PC-3 (cell line): ENCODE data around the gene MAPKAP1.

ENCODE experiments used
- EZH2 ChIP-seq: fragments of 300-600 bp; sonication (generic); IDR thresholded peaks from one replicate; pipeline ENCODE4 v1.6.1; 2017; ENCODE audit warnings: antibody characterized with exemption, mild to moderate bottlenecking, low read length; ENCODE audit not compliant: unreplicated experiment
- TF ChIP-seq, protein P1 (sequence below): fragments of 300-600 bp; sonication (generic); conservative IDR thresholded peaks from 2 replicates; pipeline ENCODE4 v1.5.1; 2017; ENCODE audit warnings: antibody characterized with exemption, low read depth, mild to moderate bottlenecking, low read length

DNA sequence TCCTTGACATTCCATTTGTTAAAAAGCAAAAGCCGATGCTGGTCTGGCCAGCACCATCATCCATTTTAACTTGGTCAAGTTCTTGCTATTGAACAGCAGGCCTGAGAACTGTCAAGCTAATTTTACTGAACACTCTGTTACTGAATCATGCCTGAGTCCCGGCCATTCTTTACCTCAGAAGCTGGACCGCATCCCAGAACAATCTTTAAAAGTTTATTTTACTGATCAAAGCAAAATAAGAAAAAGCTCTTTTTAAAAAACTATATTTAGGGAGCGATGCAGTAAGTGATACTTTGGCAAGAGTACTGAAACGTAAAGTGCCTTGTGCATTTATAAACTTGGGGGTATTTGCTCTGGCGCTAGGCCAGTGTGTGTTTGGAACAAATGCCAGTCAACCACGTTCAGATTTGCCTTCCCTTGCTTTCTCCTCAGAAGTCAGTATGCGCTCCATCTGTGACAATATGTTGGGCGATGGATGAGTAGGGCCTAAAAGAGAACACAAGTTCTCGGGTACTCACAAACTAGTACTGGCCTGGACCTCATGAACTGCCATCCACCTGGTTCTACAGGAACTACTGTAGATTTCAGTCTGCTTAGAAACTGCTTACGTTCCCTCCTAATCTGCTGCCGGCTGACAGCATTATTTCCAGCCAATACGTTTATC, 161.9 kb downstream of the MAPKAP1 start:
- TF ChIP-seq, protein P1, sequence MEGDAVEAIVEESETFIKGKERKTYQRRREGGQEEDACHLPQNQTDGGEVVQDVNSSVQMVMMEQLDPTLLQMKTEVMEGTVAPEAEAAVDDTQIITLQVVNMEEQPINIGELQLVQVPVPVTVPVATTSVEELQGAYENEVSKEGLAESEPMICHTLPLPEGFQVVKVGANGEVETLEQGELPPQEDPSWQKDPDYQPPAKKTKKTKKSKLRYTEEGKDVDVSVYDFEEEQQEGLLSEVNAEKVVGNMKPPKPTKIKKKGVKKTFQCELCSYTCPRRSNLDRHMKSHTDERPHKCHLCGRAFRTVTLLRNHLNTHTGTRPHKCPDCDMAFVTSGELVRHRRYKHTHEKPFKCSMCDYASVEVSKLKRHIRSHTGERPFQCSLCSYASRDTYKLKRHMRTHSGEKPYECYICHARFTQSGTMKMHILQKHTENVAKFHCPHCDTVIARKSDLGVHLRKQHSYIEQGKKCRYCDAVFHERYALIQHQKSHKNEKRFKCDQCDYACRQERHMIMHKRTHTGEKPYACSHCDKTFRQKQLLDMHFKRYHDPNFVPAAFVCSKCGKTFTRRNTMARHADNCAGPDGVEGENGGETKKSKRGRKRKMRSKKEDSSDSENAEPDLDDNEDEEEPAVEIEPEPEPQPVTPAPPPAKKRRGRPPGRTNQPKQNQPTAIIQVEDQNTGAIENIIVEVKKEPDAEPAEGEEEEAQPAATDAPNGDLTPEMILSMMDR = no peak
- no peak for TF ChIP-seq EZH2
